ENCODE data around the gene DOK5.

Gene DOK5

GRCh38 chr20:54576518-54576917 lies 101.1 kb downstream of the DOK5 start:
- Histone ChIP-seq H3K9ac (ENCODE audit: low read length) (no peak overlapping the region), H3K79me2 (ENCODE audit: low read length) (no peaks in the 10 kb centered on the region), H3K4me3 (ENCODE audit: low read length) (no peak overlapping the region), H3K9me3 (replicated peaks; ENCODE audit: insufficient read depth, low read length) (no peaks in the 10 kb centered on the region), H3K27me3 (replicated peaks; ENCODE audit: insufficient read depth, low read length) (no peaks in the 10 kb centered on the region), H3K27ac (ENCODE audit: low read length) (no peak overlapping the region), H3K4me2 (ENCODE audit: low read depth, low read length) (no peak overlapping the region), H2AFZ (ENCODE audit: low read length) (no peak overlapping the region), H3K36me3 (replicated peaks; ENCODE audit: insufficient read depth, low read length) (no peaks in the 10 kb centered on the region), H3K9me2 (replicated peaks; ENCODE audit: insufficient read depth, low read length) (no peaks in the 10 kb centered on the region), H3K4me1 (ENCODE audit: low read length) (no peaks in the 10 kb centered on the region), H4K20me1 (ENCODE audit: insufficient read depth, low read length) (no peaks in the 10 kb centered on the region), H3F3A (ENCODE audit: insufficient read depth, low read length) (no peaks in the 10 kb centered on the region)
- no peak for TF ChIP-seq CTCF (IDR thresholded peaks at IDR 0.05; ENCODE audit: low read length)
- TF ChIP-seq EZH2 (optimal IDR thresholded peaks at IDR 0.05; ENCODE audit: low read depth, low read length) = no peak
- no peak for TF ChIP-seq EZH2phosphoT487 (IDR thresholded peaks at IDR 0.05; ENCODE audit: low read length)
- DNase-seq = no peak

GRCh38 chr20:54577637-54578036 lies 102.2 kb downstream of the DOK5 start:
- Histone ChIP-seq H3K36me3 (replicated peaks; ENCODE audit: insufficient read depth, low read length) (no peaks in the 10 kb centered on the region), H3K9me3 (replicated peaks; ENCODE audit: insufficient read depth, low read length) (no peaks in the 10 kb centered on the region), H3K9ac (ENCODE audit: low read length) (no peak overlapping the region), H2AFZ (ENCODE audit: low read length) (no peak overlapping the region), H3K9me2 (replicated peaks; ENCODE audit: insufficient read depth, low read length) (no peaks in the 10 kb centered on the region), H3K4me2 (ENCODE audit: low read depth, low read length) (no peak overlapping the region), H3K4me1 (ENCODE audit: low read length) (no peaks in the 10 kb centered on the region), H3K27me3 (replicated peaks; ENCODE audit: insufficient read depth, low read length) (no peaks in the 10 kb centered on the region), H3F3A (ENCODE audit: insufficient read depth, low read length) (no peaks in the 10 kb centered on the region), H3K4me3 (ENCODE audit: low read length) (no peak overlapping the region), H3K79me2 (ENCODE audit: low read length) (no peaks in the 10 kb centered on the region), H3K27ac (ENCODE audit: low read length) (no peak overlapping the region), H4K20me1 (ENCODE audit: insufficient read depth, low read length) (no peaks in the 10 kb centered on the region)
- DNase-seq = no peak
- TF ChIP-seq EZH2phosphoT487 (IDR thresholded peaks at IDR 0.05; ENCODE audit: low read length) (no peak), CTCF (IDR thresholded peaks at IDR 0.05; ENCODE audit: low read length) (no peak), EZH2 (optimal IDR thresholded peaks at IDR 0.05; ENCODE audit: low read depth, low read length) (no peak)

GRCh38 chr20:54585217-54585616 lies 109.8 kb downstream of the DOK5 start:
- Histone ChIP-seq H3K27ac (ENCODE audit: low read length) (no peak overlapping the region), H3K4me3 (ENCODE audit: low read length) (no peak overlapping the region), H3K4me2 (ENCODE audit: low read depth, low read length) (no peak overlapping the region), H3K9me3 (replicated peaks; ENCODE audit: insufficient read depth, low read length) (no peaks in the 10 kb centered on the region), H3K79me2 (ENCODE audit: low read length) (no peaks in the 10 kb centered on the region), H4K20me1 (ENCODE audit: insufficient read depth, low read length) (no peaks in the 10 kb centered on the region), H3K4me1 (ENCODE audit: low read length) (no peaks in the 10 kb centered on the region), H3K9ac (ENCODE audit: low read length) (no peak overlapping the region), H3F3A (ENCODE audit: insufficient read depth, low read length) (no peaks in the 10 kb centered on the region), H3K9me2 (replicated peaks; ENCODE audit: insufficient read depth, low read length) (no peaks in the 10 kb centered on the region), H3K27me3 (replicated peaks; ENCODE audit: insufficient read depth, low read length) (no peaks in the 10 kb centered on the region), H2AFZ (ENCODE audit: low read length) (no peak overlapping the region), H3K36me3 (replicated peaks; ENCODE audit: insufficient read depth, low read length) (no peaks in the 10 kb centered on the region)
- DNase-seq = no peak
- TF ChIP-seq EZH2phosphoT487 (IDR thresholded peaks at IDR 0.05; ENCODE audit: low read length) (no peak), CTCF (IDR thresholded peaks at IDR 0.05; ENCODE audit: low read length) (no peak), EZH2 (optimal IDR thresholded peaks at IDR 0.05; ENCODE audit: low read depth, low read length) (no peak)
